Breast epithelium (tissue), 3 donors: ENCODE measurements around the gene RAB11FIP5.

Experiments used
- POLR2A ChIP-seq: fragments of 450-650 bp; IDR thresholded peaks from one replicate; pipeline ENCODE4 v1.6.1; 2016; ENCODE audit warnings: antibody characterized with exemption, mild to moderate bottlenecking, moderate library complexity
- TF ChIP-seq, protein P1 (sequence below), 3 donors: fragments of 450-650 bp; IDR thresholded peaks; one replicate each; pipeline ENCODE4 v1.5.1; 2016 to 2017; ENCODE audit warnings: antibody characterized with exemption in 3 of 3, mild to moderate bottlenecking in 3 of 3, moderate library complexity in 3 of 3

GRCh38 chr2:73142937-73143336 is 30.2 kb upstream of the RAB11FIP5 start:
- TF ChIP-seq, protein P1, sequence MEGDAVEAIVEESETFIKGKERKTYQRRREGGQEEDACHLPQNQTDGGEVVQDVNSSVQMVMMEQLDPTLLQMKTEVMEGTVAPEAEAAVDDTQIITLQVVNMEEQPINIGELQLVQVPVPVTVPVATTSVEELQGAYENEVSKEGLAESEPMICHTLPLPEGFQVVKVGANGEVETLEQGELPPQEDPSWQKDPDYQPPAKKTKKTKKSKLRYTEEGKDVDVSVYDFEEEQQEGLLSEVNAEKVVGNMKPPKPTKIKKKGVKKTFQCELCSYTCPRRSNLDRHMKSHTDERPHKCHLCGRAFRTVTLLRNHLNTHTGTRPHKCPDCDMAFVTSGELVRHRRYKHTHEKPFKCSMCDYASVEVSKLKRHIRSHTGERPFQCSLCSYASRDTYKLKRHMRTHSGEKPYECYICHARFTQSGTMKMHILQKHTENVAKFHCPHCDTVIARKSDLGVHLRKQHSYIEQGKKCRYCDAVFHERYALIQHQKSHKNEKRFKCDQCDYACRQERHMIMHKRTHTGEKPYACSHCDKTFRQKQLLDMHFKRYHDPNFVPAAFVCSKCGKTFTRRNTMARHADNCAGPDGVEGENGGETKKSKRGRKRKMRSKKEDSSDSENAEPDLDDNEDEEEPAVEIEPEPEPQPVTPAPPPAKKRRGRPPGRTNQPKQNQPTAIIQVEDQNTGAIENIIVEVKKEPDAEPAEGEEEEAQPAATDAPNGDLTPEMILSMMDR (IDR thresholded peaks at IDR 0.05): no peak
- no peak for TF ChIP-seq POLR2A
